ENCODE results near the gene PTBP1. TPM values are rescaled to one million over a fixed set of nuclear protein-coding genes. Genes with fewer than 3 reads are reported as not detected.

PTBP1 gene
- 100 to 1,000 TPM; 292 to 417 (median 389) TPM for polyA plus RNA-seq (ENCODE audit: insufficient read length in 4 of 4)

DNA sequence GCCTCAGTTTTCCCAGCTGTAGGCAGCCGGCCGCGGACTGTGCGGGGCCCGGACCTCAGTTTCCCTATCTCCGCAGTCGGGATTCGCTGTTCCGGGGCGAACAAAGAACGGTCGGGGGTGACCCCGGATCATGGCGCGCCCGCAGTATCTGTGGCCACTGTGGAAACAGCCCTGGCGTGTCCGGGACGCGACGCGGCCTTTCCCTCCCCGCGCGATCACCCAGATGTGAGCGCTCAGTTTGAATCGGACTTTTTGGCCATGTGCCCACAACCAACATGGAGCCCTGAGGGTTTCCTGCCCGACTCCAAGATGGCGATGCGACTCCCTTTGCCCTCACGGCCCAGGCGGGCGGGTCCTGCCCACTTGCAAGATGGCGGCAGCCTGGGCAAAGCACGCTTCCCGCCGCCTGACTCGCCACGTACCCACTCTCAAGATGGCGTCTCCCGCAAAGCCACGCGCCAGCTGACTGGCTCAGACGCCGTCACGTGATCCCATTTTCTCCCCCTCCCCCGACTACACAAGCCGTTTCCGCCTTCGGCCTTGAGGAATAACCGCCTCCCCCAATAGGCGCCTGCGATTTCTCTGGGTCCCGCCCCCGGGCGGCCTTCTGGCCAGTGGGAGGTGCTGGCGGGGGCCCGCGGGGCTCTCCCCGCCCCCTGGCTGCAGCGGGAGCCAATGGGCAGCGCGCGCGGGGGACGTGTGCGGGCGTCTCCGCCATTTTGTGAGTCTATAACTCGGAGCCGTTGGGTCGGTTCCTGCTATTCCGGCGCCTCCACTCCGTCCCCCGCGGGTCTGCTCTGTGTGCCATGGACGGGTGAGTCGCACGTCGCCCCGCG, at the start of gene PTBP1:
Gene PTBP1 (plus strand): TSS at position 761 of the 836 bp plus-strand sequence. CDS start 46 bp downstream, at position 807.
- DNase-seq (ENCODE audit: low read depth in 4 of 4, low spot score in 3 of 4) = peak; percentile 100

DNA sequence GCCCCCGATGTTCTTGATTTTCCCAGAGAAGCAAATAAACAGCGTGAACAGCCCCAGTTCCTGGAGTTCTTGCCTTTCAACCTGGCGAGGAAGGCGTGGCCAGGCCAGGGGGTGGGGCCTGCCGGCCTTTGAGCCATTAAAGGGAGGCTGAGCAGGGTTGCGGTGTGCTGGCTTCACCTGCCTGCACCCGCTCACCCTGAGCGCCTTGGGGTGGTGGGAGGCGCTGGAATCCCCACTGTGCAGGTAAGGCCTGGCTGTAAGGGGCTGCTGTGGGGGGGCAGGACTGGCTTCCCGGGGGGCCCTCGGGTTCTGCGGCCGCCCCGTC, 49.0 kb upstream of the PTBP1 start:
- DNase-seq (ENCODE audit: low read depth in 4 of 4, low spot score in 3 of 4) = no peak

- no peak for DNase-seq (ENCODE audit: low read depth in 4 of 4, low spot score in 3 of 4)
Observed at GRCh38 chr19:749811-750210, 47.4 kb upstream of the PTBP1 start.

DNA sequence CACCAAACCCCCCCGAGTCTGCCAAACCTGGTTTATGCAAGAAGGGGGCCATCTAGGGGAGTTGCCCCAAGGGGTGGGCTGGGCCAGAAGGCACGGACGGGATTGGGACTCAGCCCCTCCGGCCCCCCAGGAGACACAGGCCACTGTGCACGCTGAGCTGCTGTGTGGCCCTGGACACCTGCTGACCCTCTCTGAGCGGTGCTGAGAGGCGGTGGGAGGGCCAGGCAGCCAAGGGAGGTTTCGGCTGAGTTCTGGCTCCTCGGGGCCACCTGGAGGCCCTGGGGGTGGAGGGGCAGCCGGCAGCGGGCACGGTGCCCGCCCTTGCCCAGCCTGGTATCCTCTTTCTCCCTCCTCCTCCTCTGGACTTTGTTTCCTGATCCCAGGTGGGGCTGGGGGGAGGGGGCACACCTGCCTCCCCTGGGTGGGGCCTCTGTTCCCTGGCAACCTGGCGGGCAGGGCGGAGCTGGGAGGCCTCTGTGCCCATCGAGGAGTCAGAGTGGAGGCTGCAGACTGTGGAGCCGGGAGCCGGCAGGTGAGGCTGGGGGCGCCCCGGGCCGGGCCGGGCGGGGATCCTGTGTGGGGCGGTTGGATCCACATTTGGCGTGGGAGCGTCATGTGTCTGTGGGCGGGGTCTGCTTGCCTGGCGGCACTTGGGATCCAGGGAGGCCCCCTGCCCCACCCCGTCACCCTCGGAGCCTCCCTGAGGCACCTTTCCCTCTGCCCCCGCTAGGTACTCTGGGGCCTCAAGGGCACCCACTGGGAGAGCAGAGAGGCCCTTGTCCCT, 46.4 kb upstream of the PTBP1 start, which contains the start of gene MISP:
Gene MISP (plus strand): TSS at position 473 of the 784 bp plus-strand sequence. CDS start 5,835 bp downstream, outside the sequence.
- no peak for DNase-seq (ENCODE audit: low read depth in 4 of 4, low spot score in 3 of 4)

DNA sequence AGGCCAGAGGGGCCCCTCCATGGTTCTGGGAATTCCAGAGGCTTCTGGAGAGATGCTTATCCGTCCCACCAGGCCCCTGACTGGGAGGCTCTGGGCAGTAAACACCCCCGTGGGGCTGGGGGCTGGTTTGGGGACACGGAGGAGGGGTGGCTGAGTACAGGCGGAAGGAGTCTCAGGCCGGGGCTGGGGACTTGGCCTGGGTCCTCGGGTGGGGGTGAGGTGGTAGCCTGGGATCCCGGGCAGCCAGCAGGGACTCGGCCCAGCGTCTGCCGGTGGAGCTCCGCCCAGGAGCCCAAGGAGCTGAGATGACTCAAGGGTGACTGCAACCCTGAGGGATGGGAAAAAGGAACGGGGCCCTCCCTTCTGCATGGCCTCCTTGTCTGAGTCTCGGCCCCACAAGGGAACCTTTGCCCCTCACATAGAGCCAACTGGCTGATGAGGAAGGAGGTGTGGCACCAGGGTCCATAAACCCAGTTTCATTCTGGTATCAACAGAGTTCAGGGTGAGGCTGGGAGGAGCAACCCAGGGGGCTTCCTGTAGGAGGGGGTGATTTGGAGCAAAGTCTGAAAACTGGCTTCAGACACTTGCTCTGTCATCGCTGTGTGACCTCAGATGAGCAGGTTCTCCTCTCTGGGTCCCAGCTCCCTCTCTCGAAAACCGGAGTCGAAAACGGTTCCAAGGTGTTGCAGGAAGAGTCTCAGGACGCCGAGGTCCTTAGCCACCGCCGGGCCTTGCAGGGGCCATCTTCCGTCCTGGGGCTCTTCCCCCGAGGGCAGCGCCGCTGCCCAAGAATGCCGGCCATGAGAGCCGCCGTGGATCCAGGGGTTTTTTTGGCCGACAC, 45.5 kb upstream of the PTBP1 start:
- no peak for DNase-seq (ENCODE audit: low read depth in 4 of 4, low spot score in 3 of 4)

GRCh38 chr19:752652-753517, 44.4 kb upstream of the PTBP1 start:
- DNase-seq (ENCODE audit: low read depth in 4 of 4, low spot score in 3 of 4) = peak in 1 of 4 donors; percentile 43

- DNase-seq (ENCODE audit: low read depth in 4 of 4, low spot score in 3 of 4) = no peak
Observed at GRCh38 chr19:754530-754929, 42.7 kb upstream of the PTBP1 start.

DNA sequence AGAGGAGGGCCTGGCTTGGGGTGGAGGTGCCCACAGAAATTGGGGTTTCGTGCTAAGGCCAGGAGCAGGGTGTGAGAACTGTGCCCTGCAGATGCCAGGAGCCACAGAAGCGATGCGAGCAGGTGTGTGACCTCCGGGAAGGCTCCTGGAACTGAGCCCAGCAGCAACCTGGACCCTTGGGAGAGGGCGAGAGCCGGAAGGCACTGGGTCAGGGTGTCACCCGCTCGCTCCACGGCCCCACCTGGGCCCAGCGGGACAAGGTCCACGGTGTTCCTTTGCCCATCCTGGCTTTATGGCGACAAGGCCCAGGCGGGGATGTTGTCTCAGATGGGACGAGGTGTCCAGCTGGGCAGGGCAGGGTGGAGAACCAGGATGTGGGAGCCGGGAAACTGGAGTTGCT, 42.2 kb upstream of the PTBP1 start:
- DNase-seq (ENCODE audit: low read depth in 4 of 4, low spot score in 3 of 4) = no peak

DNA sequence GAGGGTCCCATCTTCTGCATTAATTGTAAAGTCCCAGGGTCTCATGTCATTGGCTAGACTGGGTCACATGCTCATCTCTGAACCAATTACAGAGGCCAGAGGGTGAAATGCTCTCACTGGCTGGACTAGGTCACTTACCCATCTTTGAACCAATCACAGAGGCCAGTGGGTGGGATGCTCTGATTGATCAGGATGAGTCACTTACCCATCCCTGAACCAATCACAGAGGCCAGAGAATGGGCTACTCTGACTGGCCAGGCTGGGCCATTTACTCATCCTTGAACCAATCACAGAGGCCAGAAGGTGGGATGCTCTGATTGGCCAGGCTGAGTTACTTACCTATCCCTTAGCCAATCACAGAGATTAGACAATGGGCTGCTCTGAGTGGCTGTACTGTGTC, 41.0 kb upstream of the PTBP1 start:
- DNase-seq (ENCODE audit: low read depth in 4 of 4, low spot score in 3 of 4) = no peak

GRCh38 chr19:756821-757688, 40.2 kb upstream of the PTBP1 start:
- DNase-seq (ENCODE audit: low read depth in 4 of 4, low spot score in 3 of 4) = no peak

DNA sequence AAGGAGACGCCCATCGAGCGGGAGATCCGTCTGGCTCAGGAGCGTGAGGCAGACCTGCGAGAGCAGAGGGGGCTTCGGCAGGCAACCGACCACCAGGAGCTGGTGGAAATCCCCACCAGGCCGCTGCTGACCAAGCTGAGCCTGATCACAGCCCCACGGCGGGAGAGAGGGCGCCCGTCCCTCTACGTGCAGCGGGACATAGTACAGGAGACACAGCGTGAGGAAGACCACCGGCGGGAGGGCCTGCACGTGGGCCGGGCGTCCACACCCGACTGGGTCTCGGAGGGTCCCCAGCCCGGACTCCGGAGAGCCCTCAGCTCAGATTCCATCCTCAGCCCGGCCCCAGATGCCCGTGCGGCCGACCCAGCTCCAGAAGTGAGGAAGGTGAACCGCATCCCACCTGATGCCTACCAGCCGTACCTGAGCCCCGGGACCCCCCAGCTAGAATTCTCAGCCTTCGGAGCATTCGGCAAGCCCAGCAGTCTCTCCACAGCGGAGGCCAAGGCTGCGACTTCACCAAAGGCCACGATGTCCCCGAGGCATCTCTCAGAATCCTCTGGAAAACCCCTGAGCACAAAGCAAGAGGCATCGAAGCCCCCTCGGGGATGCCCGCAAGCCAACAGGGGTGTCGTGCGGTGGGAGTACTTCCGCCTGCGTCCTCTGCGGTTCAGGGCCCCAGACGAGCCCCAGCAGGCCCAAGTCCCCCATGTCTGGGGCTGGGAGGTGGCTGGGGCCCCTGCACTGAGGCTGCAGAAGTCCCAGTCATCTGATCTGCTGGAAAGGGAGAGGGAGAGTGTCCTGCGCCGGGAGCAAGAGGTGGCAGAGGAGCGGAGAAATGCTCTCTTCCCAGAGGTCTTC, 39.2 kb upstream of the PTBP1 start:
- no peak for DNase-seq (ENCODE audit: low read depth in 4 of 4, low spot score in 3 of 4)

- DNase-seq (ENCODE audit: low read depth in 4 of 4, low spot score in 3 of 4) = no peak
Observed at GRCh38 chr19:763181-763580, 34.1 kb upstream of the PTBP1 start.

DNA sequence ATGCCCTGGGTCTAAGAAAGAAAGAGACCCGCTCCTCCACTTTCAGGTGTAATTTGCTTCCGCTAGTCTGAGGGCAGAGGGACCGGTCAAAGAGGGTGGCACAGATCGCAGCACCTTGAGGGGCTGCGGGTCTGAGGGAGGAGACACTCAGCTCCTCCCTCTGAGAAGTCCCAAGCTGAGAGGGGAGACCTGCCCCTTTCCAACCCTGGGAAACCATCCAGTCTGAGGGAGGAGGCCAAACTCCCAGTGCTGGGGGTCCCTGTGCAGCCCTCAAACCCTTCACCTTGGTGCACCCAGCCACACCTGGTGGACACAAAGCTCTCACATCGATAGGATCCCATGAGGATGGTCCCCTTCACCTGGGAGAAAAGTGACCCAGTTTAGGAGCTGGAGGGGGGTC, 33.4 kb upstream of the PTBP1 start:
- no peak for DNase-seq (ENCODE audit: low read depth in 4 of 4, low spot score in 3 of 4)

GRCh38 chr19:764301-764700, 33.0 kb upstream of the PTBP1 start:
- no peak for DNase-seq (ENCODE audit: low read depth in 4 of 4, low spot score in 3 of 4)

DNA sequence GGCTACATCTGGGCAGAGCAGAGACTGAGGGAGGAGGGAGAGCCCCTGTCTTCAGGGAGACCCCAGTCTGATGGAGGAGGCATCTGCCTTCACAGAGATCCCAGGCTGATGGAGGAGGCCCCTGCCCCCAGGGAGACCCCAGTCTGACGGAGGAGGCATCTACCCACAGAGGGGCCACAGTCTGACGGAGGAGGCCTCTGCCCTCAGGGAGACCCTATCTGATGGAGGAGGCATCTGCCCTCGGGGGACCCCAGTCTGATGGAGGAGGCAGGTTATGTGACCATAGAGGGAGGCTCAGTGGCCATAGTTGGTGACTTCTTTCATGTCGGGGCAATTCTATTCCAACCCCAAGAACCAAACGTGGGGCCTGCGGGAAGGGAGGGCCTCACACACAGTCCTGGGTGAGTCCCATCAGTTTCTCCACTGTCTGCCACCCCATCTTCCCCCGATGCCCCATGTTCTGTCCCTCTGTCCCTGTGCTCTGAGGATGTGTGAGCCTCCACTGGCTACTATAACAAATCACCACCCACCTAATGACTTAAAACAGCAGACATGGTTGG, 32.0 kb upstream of the PTBP1 start:
- DNase-seq (ENCODE audit: low read depth in 4 of 4, low spot score in 3 of 4) = no peak

DNA sequence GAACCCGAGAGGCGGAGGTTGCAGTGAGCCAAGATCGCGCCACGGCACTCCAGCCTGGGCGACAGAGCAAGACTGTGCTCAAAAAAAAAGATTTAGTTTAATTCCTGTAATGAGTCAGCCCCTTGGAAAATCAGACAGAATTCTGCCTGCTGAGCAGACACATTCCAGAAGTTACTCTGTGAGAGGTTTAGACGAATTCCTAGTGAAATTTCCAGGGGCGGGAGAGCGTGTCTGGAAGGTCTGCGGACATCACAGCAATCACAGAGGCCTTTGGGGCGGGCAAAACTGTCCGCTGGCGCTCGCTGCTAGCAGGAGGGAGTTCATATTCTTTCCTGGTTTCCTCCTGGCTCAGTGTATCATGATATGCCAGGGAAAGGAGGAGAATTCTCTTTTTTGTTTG, 28.8 kb upstream of the PTBP1 start:
- no peak for DNase-seq (ENCODE audit: low read depth in 4 of 4, low spot score in 3 of 4)

DNA sequence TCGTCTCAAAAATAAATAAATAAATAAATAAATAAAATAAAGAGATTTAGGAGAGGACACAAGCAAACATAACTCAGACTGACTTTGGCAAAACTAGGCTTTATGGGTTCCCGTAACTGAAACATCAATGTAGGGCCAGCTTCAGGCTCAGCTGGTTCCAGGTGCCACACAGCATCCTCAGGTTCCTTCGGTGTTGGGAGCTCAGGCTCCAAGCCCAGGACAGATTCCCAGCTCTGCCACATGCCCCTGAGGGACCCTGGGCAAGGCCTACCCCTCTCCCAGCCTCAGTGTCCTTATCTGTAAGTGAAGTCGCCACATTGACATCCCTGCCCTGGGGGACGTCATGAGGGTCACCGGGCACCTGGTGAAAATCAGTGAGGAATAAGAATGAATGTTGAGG, 27.6 kb upstream of the PTBP1 start:
- DNase-seq (ENCODE audit: low read depth in 4 of 4, low spot score in 3 of 4) = no peak

GRCh38 chr19:771332-771785, 25.9 kb upstream of the PTBP1 start:
- DNase-seq (ENCODE audit: low read depth in 4 of 4, low spot score in 3 of 4) = no peak
